Inferior parietal cortex (tissue), 1 donor: ENCODE data around the gene CCER1.
A peak's percentile ranks its signal among the peaks of the same experiment; 100 is the strongest.

Experiments used
- DNase-seq: peaks from one replicate; pipeline ENCODE4 v3.0.0-alpha.2; 2016; ENCODE audit errors: extremely low spot score

The CCER1 gene

DNA sequence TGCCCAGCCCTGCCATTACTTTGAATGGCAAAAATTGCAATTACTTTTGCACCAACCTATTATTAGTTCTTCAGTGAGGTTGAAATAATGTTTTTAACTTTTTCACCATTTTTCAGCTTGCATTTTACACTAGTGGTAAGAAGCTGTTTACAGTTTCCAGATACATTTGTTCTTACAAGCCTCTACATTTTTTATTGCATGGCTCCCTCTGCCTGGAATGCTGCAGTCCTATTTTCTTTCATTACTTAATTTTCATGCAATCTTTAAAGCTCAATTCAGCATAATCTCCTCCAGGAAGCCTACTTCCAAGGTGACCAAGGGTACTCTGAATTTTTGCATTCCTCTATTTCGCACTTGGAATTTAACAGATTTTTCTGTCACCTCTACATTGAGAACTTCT is 33.4 kb downstream of the CCER1 start:
- DNase-seq, result no peak

DNA sequence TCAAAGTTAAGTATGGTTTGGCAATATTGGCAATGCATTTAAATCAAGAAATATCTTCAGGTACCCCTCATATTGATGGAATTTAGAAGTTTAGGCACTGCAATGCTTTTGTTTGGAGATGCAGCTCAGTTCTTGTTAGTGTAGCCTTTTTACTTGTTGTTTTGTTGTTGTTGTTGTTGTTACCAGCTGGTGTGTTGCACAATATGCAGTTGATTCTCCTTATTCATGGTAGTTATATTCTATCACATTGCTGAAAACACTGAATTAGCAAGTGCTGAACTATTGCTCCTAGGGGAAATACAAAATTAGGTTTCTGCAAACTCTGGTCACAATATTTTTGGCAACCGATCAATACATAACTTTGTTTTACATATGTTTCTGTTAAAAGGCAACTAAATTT is 34.8 kb downstream of the CCER1 start:
- DNase-seq, result no peak

- no peak for DNase-seq
These were observed 37.5 kb downstream of the CCER1 start for GRCh38 chr12:90917431-90917830.

- no peak for DNase-seq
These were observed 38.5 kb downstream of the CCER1 start for GRCh38 chr12:90916516-90916915.

DNA sequence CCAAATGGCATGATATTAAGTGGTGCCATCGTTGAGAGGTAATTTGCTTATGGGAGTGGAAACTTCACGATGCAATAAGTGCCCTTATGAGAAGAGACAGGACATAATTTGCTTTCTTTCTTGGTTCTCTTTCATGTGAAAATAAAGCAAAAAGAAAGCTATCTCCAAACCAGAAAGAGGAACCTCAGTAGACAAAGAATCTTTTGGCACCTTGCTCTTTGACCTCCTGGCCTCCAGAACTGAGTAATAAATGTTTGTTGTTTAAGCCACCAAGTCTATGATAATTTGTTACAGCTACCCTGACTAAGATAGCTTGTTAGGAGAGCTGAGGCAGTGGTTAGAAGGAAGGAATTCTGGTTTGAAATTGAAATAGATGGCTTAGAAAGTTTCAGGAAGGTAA is 39.6 kb downstream of the CCER1 start:
- no peak for DNase-seq

DNA sequence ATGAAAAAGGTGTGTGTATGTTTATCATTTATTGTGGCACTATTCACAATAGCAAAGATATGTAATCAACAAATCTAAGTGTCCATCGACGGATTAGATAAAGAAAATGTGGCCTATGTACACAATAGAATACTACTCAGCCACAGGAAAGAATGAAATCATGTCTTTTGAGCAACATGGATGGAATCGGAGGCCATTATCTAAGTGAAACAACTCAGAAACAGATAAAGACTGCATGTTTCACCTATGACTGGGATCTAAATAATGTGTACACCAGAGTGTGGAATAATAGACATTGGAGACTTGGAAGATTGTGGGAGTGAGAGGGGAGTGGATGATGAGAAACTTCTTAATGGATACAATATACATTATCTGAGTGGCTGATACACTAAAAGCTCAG is 44.0 kb downstream of the CCER1 start:
- no peak for DNase-seq

GRCh38 chr12:90909069-90909770 is 45.8 kb downstream of the CCER1 start:
- peak; percentile 69 for DNase-seq

- no peak for DNase-seq
These were observed 46.5 kb downstream of the CCER1 start for GRCh38 chr12:90908465-90908864.

DNA sequence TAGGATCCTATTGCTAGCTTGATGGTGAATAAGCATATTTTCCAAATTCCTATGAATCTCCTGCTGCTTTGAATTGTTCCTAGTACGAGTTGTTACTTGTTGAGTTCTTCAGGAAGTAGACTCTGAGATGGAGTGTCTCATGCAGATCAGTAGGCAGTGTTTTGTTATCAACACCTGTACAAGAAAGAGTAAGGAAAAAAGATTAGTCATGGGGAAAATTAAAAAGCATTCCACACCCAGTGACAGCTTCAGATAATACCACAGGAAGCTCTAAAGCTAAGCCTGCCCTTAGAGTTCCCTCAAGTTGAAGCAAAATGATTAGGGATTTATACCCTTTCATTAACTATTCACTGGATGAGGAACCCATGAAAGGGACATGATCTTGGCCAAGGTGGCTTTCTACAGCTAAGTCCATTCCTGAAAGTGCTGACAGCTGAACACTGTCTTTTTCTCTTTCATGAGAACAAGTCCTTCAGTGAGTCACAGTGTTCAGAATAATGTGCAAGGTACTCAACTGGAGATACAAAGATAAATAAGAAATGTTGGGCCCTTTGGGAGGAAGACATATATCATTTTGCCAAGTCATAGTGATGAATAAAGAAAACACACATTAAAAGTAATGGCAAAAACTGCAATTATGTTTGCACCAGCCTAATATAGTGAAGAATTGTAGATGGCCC is 49.1 kb downstream of the CCER1 start:
- no peak for DNase-seq

DNA sequence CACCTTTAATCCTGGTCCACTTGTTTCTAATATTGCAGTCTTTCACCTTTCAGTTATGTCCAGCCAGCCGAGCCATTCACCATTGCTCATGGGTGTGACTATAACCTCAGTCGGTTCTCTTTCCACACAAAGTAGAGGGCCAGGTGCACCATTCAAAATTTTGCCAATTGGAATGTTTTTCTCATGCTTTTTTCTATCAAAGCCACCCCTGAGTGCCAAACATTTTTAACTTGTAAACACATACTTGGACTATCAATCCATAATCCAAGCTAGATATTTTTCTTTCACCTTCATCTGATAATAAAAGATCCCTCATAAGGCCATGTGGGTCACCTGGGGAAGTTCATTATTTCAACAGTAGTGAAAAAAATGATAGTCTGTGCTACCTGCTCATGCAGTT is 52.4 kb downstream of the CCER1 start:
- no peak for DNase-seq
